SK-N-SH (cell line): ENCODE data around the gene SLC1A7. TPM values are rescaled to one million over a fixed set of nuclear protein-coding genes. Genes with fewer than 3 reads are reported as not detected.

Source experiments
- CTCF ChIA-PET: fragments of 300-600, 350-600 bp; formaldehyde crosslinking; extraction: SDS; loops from one replicate; lab custom pipeline; 2021; lab: Yijun Ruan, JAX
- POLR2A ChIA-PET: fragments of 350-600 bp; sonication (Branson Sonifier 250); formaldehyde crosslinking; extraction: SDS; loops from one replicate; lab custom pipeline; 2020; ENCODE audit warnings: antibody characterized with exemption, inconsistent platforms; lab: Yijun Ruan, JAX
- DNase-seq: peaks from one replicate; pipeline ENCODE4 v3.0.0; 2012
- H2AFZ ChIP-seq: fragments of 200-600 bp; sonication (generic); 2 replicates; pipeline ENCODE4 v1.8.1; 2016; ENCODE audit warnings: antibody characterized with exemption, mild to moderate bottlenecking, low read depth
- H3F3A ChIP-seq: fragments of 200-600 bp; sonication (generic); replicated peaks from 2 replicates; pipeline ENCODE3; 2016; ENCODE audit warnings: antibody characterized with exemption, mild to moderate bottlenecking; ENCODE audit not compliant: insufficient read depth
- H3K27ac ChIP-seq, 2 experiments: fragments of 200-500 bp in 1 of 2; fragments of 200-600 bp in 1 of 2; sonication (Bioruptor generic) in 1 of 2; sonication (generic), shearing (Covaris generic) in 1 of 2; 2 replicates each; pipeline versions ENCODE4 v1.5.1 to v1.6.1; 2014 to 2016; ENCODE audit warnings: low read depth in 2 of 2, inconsistent platforms in 1 of 2, low read length in 1 of 2, mild to moderate bottlenecking in 1 of 2, mixed read lengths in 1 of 2
- H3K27me3 ChIP-seq: fragments of 200-600 bp; sonication (generic), shearing (Covaris generic); 2 replicates; pipeline ENCODE4 v1.6.1; 2016; ENCODE audit warnings: mixed run types; ENCODE audit not compliant: insufficient read depth
- H3K36me3 ChIP-seq, 2 experiments: fragments of 200-500 bp in 1 of 2; fragments of 200-600 bp in 1 of 2; sonication (Bioruptor generic) in 1 of 2; sonication (generic) in 1 of 2; replicated peaks in 1 of 2; 2 replicates each; pipeline versions ENCODE3 to v1.5.1; 2014 to 2016; ENCODE audit warnings: low read length in 1 of 2, mild to moderate bottlenecking in 1 of 2; ENCODE audit not compliant: insufficient read depth in 2 of 2, control insufficient read depth in 1 of 2
- H3K4me1 ChIP-seq, 2 experiments: fragments of 200-500 bp in 1 of 2; fragments of 200-600 bp in 1 of 2; sonication (Bioruptor generic) in 1 of 2; sonication (generic), shearing (Covaris generic) in 1 of 2; 2 replicates each; pipeline versions ENCODE4 v1.5.1 to v1.6.1; 2014 to 2016; ENCODE audit warnings: low read depth in 1 of 2, low read length in 1 of 2, mixed run types in 1 of 2; ENCODE audit not compliant: insufficient read depth in 2 of 2, control insufficient read depth in 1 of 2
- H3K4me2 ChIP-seq: fragments of 200-600 bp; sonication (generic), shearing (Covaris generic); 2 replicates; pipeline ENCODE4 v1.6.1; 2017; ENCODE audit warnings: mixed run types
- H3K4me3 ChIP-seq, 2 experiments: fragments of 200-500 bp in 1 of 2; fragments of 200-600 bp in 1 of 2; sonication (Bioruptor generic) in 1 of 2; sonication (generic), shearing (Covaris generic) in 1 of 2; 2 replicates each; pipeline versions ENCODE4 v1.5.1 to v1.8.1; 2014 to 2016; ENCODE audit warnings: low read depth in 2 of 2, inconsistent platforms in 1 of 2, low read length in 1 of 2, mild to moderate bottlenecking in 1 of 2, mixed read lengths in 1 of 2, moderate library complexity in 1 of 2
- H3K79me2 ChIP-seq: fragments of 200-600 bp; sonication (generic); 2 replicates; pipeline ENCODE4 v1.8.1; 2017; ENCODE audit warnings: mild to moderate bottlenecking; ENCODE audit not compliant: insufficient read depth
- H3K9ac ChIP-seq: fragments of 200-600 bp; sonication (generic); 2 replicates; pipeline ENCODE4 v1.6.1; 2017; ENCODE audit warnings: mixed run types
- H3K9me2 ChIP-seq: fragments of 200-600 bp; sonication (generic); 2 replicates; pipeline ENCODE4 v1.6.1; 2017; ENCODE audit warnings: mixed run types
- H3K9me3 ChIP-seq: fragments of 200-600 bp; sonication (generic); 2 replicates; pipeline ENCODE4 v1.6.1; 2017; ENCODE audit warnings: mixed run types, mild to moderate bottlenecking, moderate library complexity
- H4K20me1 ChIP-seq: fragments of 200-600 bp; sonication (generic); 2 replicates; pipeline ENCODE4 v1.6.1; 2017; ENCODE audit warnings: mild to moderate bottlenecking, mixed run types; ENCODE audit not compliant: insufficient read depth
- CHD2 ChIP-seq: fragments of 150-350 bp; IDR thresholded peaks from 2 replicates; pipeline ENCODE4 v1.6.1; 2018; ENCODE audit warnings: low read length; ENCODE audit not compliant: partially characterized antibody
- CTCF ChIP-seq: fragments of 200-600 bp; sonication (generic); IDR thresholded peaks from 2 replicates; pipeline ENCODE4 v1.6.1; 2017; ENCODE audit warnings: antibody characterized with exemption, mild to moderate bottlenecking, moderate library complexity
- EZH2phosphoT487 ChIP-seq: fragments of 200-600 bp; sonication (generic); IDR thresholded peaks from 2 replicates; pipeline ENCODE4 v1.6.1; 2017; ENCODE audit warnings: low read depth, mixed run types, mild to moderate bottlenecking, antibody characterized with exemption, moderate library complexity, borderline replicate concordance
- GABPA ChIP-seq: IDR thresholded peaks from 2 replicates; pipeline ENCODE4 v1.4.0; 2012; ENCODE audit warnings: low read depth, mild to moderate bottlenecking
- IRF3 ChIP-seq: fragments of 150-350 bp; IDR thresholded peaks from 2 replicates; pipeline ENCODE4 v1.6.1; 2016; ENCODE audit warnings: mild to moderate bottlenecking, low read depth, low read length
- MAX ChIP-seq: IDR thresholded peaks from 2 replicates; pipeline ENCODE4 v1.4.0; 2012; ENCODE audit warnings: low read depth
- MEF2A ChIP-seq: IDR thresholded peaks from 2 replicates; pipeline ENCODE4 v1.4.0; 2012; ENCODE audit warnings: low read depth, borderline replicate concordance
- POLR2AphosphoS5 ChIP-seq: IDR thresholded peaks from 2 replicates; pipeline ENCODE4 v1.6.1; 2012; ENCODE audit warnings: low read depth, low read length
- REST ChIP-seq: IDR thresholded peaks from 2 replicates; pipeline ENCODE4 v1.6.1; 2012; ENCODE audit warnings: mild to moderate bottlenecking, low read depth, low read length, moderate library complexity
- TAF1 ChIP-seq: IDR thresholded peaks from 2 replicates; pipeline ENCODE4 v1.6.1; 2012; ENCODE audit warnings: low read depth, mild to moderate bottlenecking, low read length, moderate library complexity, borderline replicate concordance
- YY1 ChIP-seq: IDR thresholded peaks from 2 replicates; pipeline ENCODE4 v1.4.0; 2012; ENCODE audit warnings: low read depth, mild to moderate bottlenecking
- WGBS: methylation state at CpG from one replicate; pipeline ENCODE4 v1.1.6; 2017; ENCODE audit warnings: low lambda C conversion rate; 5-methylcytosine and 5-hydroxymethylcytosine counted together
- polyA plus RNA-seq, 3 experiments: library from polyadenylated mRNA; depleted of rRNA; stranded (reverse); fragments of >200 nt; gene quantifications; 2 replicates each; pipeline ENCODE4 v1.2.3, GENCODE V29; 2012

Gene SLC1A7
- polyA plus RNA-seq, 1 of the 3 experiments (the other 2 are of a cell fraction): not detected

- WGBS: 96% methylated on average over 14 of the region's 24 CpGs
- TF ChIP-seq YY1: no peak
- no peak for TF ChIP-seq CHD2
- TF ChIP-seq IRF3: no peak
- no peak for TF ChIP-seq TAF1
- TF ChIP-seq EZH2phosphoT487: no peak
- no peak for TF ChIP-seq MEF2A
- TF ChIP-seq POLR2AphosphoS5: no peak
- no peak for TF ChIP-seq GABPA
- TF ChIP-seq CTCF: no peak
- TF ChIP-seq MAX: no peak
- no peak for TF ChIP-seq REST
- TF ChIP-seq, all 33 proteins: peak for 0
- no peaks in the 10 kb centered on the region for H3K9me2 ChIP-seq
- CTCF ChIA-PET: interaction anchor here (1.2 to 1.8 kb wide), 5 partner anchors 10 to 67 kb away, joined by 3 to 7 read pairs (median 4); no protein-coding TSS in a partner anchor
- no peaks in the 10 kb centered on the region for H3K27me3 ChIP-seq
- H3K9ac ChIP-seq: no peak overlapping the region
- POLR2A ChIA-PET: no interaction called here
- H3K79me2 ChIP-seq: no peaks in the 10 kb centered on the region
- H3K9me3 ChIP-seq: no peaks in the 10 kb centered on the region
- no peak overlapping the region for H2AFZ ChIP-seq
- no peak for DNase-seq
- no peak overlapping the region for H3K27ac ChIP-seq
- no peaks in the 10 kb centered on the region for H3K36me3 ChIP-seq
- no peaks in the 10 kb centered on the region for H3F3A ChIP-seq
- H3K4me3 ChIP-seq: no peak overlapping the region
- no peaks in the 10 kb centered on the region for H4K20me1 ChIP-seq
- peaks cover 11 to 24% of the 10 kb centered on the region in 2 experiments; a peak in 3 of 4 replicates for H3K4me1 ChIP-seq
- no peak overlapping the region for H3K4me2 ChIP-seq
These were observed 27.6 kb downstream of the SLC1A7 start for GRCh38 chr1:53114581-53115400.
